Activated B cell treated with CpG ODN at 0.5 μM for 24 hours (primary cell): Measurements from ENCODE around the gene ASCC1. TPM values are rescaled to one million over a fixed set of nuclear protein-coding genes. Genes with fewer than 3 reads are reported as not detected.

Experiments
- ATAC-seq: fragments of 200-7000 bp; cut with Tn5 transposase; one replicate; pipeline ENCODE4 v1.10.0; 2021; ENCODE audit warnings: low read depth, mild to moderate bottlenecking, moderate library complexity
- CTCF ChIA-PET: fragments of 350-600 bp; sonication (Branson Sonifier 250); formaldehyde crosslinking; loops from one replicate; lab custom pipeline; 2021; ENCODE audit warnings: antibody characterized with exemption; lab: Charles Lee
- POLR2A ChIA-PET: fragments of 350-600 bp; sonication (Branson Sonifier 250); formaldehyde crosslinking; loops from one replicate; lab custom pipeline; 2021; ENCODE audit warnings: antibody characterized with exemption; lab: Charles Lee
- DNase-seq: peaks from one replicate; pipeline ENCODE4 v3.0.0; 2022
- H3K27ac Mint-ChIP-seq: one replicate; pipeline ENCODE4 v1.8.0; 2020; ENCODE audit warnings: mixed read lengths
- H3K27me3 Mint-ChIP-seq: one replicate; pipeline ENCODE4 v1.8.0; 2021; ENCODE audit warnings: mixed read lengths
- H3K36me3 Mint-ChIP-seq: one replicate; pipeline ENCODE4 v1.8.0; 2021; ENCODE audit warnings: low read depth, mixed read lengths
- H3K4me1 Mint-ChIP-seq: one replicate; pipeline ENCODE4 v1.8.0; 2021; ENCODE audit warnings: mixed read lengths
- H3K4me3 Mint-ChIP-seq: one replicate; pipeline ENCODE4 v1.8.0; 2020; ENCODE audit warnings: mild to moderate bottlenecking, mixed read lengths
- H3K9me3 Mint-ChIP-seq: one replicate; pipeline ENCODE4 v1.8.0; 2020; ENCODE audit warnings: mixed read lengths
- CTCF ChIP-seq: fragments of 200-600 bp; IDR thresholded peaks from one replicate; pipeline ENCODE4 v1.8.0; 2022; ENCODE audit warnings: antibody characterized with exemption, mild to moderate bottlenecking
- intact Hi-C: fragments of 100-400 bp; cut with micrococcal nuclease; formaldehyde crosslinking; loops from one replicate; pipeline ENCODE4 v1.15.1; 2024
- total RNA-seq: library from RNA; stranded (reverse); gene quantifications from 2 replicates; pipeline ENCODE4 v1.2.3, GENCODE V29; 2022

ASCC1 gene
- total RNA-seq, 1 donor from 2014 or later: 42.6 TPM

GRCh38 chr10:72258617-72259016, 42.5 kb upstream of the ASCC1 start:
- no peak for TF ChIP-seq CTCF
- H3K27me3 Mint-ChIP-seq: no peaks in the 10 kb centered on the region
- H3K4me1 Mint-ChIP-seq: peaks cover 72% of the 10 kb centered on the region
- no peaks in the 10 kb centered on the region for H3K9me3 Mint-ChIP-seq
- ATAC-seq: no peak
- H3K27ac Mint-ChIP-seq: no peak overlapping the region
- CTCF ChIA-PET: interaction anchor here (0.6 to 1.4 kb wide), 4 partner anchors 10 to 133 kb away, joined by 3 to 4 read pairs (median 3); no protein-coding TSS in a partner anchor
- POLR2A ChIA-PET: interaction anchor here (0.6 to 14.1 kb wide), 10 partner anchors 10 to 379 kb away, joined by 3 to 380 read pairs (median 63); partner anchors contain the start of genes ANAPC16, ASCC1 and DDIT4
- DNase-seq: no peak
- peaks cover 3% of the 10 kb centered on the region for H3K36me3 Mint-ChIP-seq
- intact Hi-C loops: no loop called here
- no peak overlapping the region for H3K4me3 Mint-ChIP-seq

DNA sequence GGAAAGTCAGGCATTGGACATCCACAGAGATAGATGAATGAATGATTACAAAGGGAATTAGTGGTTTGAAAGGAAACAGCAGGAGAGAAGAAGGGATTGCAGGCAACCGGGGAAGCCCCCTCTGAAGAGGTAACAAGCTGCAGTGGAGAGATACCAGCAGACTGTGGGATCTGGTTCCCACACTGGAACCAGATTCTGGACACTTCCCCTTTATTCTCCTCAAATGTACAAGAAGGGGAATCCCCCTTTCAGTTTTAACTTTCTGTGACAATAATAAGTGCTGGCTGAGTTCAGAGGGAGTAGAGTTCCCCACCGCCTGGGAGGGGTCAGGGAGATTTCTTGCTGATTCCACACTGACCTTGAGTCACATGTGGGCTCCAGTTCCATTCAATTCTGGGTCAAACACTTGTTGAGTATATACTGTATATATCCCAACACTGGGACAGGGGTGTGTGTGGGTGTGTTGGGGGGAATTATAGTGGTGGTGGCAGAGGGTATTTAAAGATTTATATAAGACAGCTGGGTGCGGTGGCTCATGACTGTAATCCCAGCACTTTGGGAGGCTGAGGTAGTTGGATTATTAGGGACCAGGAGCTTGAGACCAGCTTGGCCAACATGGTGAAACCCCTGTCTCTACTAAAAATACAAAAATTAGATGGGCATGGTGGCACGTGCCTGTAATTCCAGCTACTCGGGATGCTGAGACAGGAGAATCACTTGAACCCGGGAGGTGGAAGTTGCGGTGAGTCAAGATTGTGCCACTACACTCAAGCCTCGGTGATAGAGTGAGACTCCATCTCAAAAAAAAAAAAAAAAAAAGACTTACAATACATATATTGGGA, 41.2 kb upstream of the ASCC1 start:
- H3K27ac Mint-ChIP-seq: peak overlapping the region; percentile 82
- peaks cover 78% of the 10 kb centered on the region for H3K4me1 Mint-ChIP-seq
- H3K4me3 Mint-ChIP-seq: peak overlapping the region; percentile 59
- H3K9me3 Mint-ChIP-seq: no peaks in the 10 kb centered on the region
- DNase-seq (no peak), ATAC-seq (peak; percentile 23)
- intact Hi-C loops: no loop called here
- ChIA-PET POLR2A (interaction anchor here (0.7 to 14.1 kb wide), 9 partner anchors 9 to 572 kb away, joined by 3 to 380 read pairs (median 5); partner anchors contain the start of genes ANAPC16, ASCC1 and DDIT4), CTCF (no interaction called here)
- TF ChIP-seq CTCF: no peak
- H3K27me3 Mint-ChIP-seq: no peaks in the 10 kb centered on the region
- peaks cover 3% of the 10 kb centered on the region for H3K36me3 Mint-ChIP-seq

GRCh38 chr10:72255977-72256729, 40.1 kb upstream of the ASCC1 start:
- TF ChIP-seq CTCF: no peak
- CTCF ChIA-PET: interaction anchor here (1.6 kb wide), 1 partner anchor 81 kb away, joined by 3 read pairs; no protein-coding TSS in a partner anchor
- POLR2A ChIA-PET: interaction anchor here (0.6 to 14.1 kb wide), 14 partner anchors 8 to 79 kb away, joined by 3 to 380 read pairs (median 10); partner anchors contain the start of genes ANAPC16, ASCC1 and DDIT4
- Mint-ChIP-seq H3K9me3 (no peaks in the 10 kb centered on the region), H3K27me3 (no peaks in the 10 kb centered on the region), H3K4me3 (no peak overlapping the region), H3K27ac (peak overlapping the region; percentile 54), H3K4me1 (peaks cover 79% of the 10 kb centered on the region), H3K36me3 (peaks cover 2% of the 10 kb centered on the region)
- intact Hi-C loops: no loop called here
- DNase-seq: no peak
- ATAC-seq: no peak

- H3K9me3 Mint-ChIP-seq: no peaks in the 10 kb centered on the region
- ChIA-PET CTCF (interaction anchor here (1.0 to 1.6 kb wide), 2 partner anchors 77 to 82 kb away, joined by 3 to 4 read pairs; no protein-coding TSS in a partner anchor), POLR2A (interaction anchor here (0.6 to 14.1 kb wide), 21 partner anchors 9 to 80 kb away, joined by 3 to 380 read pairs (median 5); partner anchors contain the start of genes ASCC1 and DDIT4)
- no peak overlapping the region for H3K4me3 Mint-ChIP-seq
- TF ChIP-seq CTCF: no peak
- H3K27ac Mint-ChIP-seq: peak overlapping the region; percentile 83
- peaks cover 76% of the 10 kb centered on the region for H3K4me1 Mint-ChIP-seq
- no peaks in the 10 kb centered on the region for H3K27me3 Mint-ChIP-seq
- DNase-seq (no peak), ATAC-seq (no peak)
- intact Hi-C loops: no loop called here
- no peaks in the 10 kb centered on the region for H3K36me3 Mint-ChIP-seq
These were observed 38.9 kb upstream of the ASCC1 start for GRCh38 chr10:72254813-72255568.
